Large intestine (tissue), 3 donors: Measurements from ENCODE around the gene SMG9. TPM values are rescaled to one million over a fixed set of nuclear protein-coding genes. Genes with fewer than 3 reads are reported as not detected.
A peak's percentile ranks its signal among the peaks of the same experiment; 100 is the strongest.
"Not testable (repeated sequence)": the region's sequence is repeated elsewhere in the genome, so short reads cannot be mapped to it uniquely, and the experiment has no call there.

Experiments
- DNase-seq, 2 donors: peaks; one replicate each; pipeline versions ENCODE4 v3.0.0 to v3.0.0-alpha.2; 2013
- H3K27ac ChIP-seq: one replicate; pipeline ENCODE4 v1.5.1; 2013; ENCODE audit warnings: low read length
- H3K27me3 ChIP-seq: 2 replicates; pipeline ENCODE4 v1.6.1; 2013; ENCODE audit warnings: low read length; ENCODE audit not compliant: control insufficient read depth, insufficient read depth
- H3K36me3 ChIP-seq: 2 replicates; pipeline ENCODE4 v1.6.1; 2013; ENCODE audit warnings: low read length; ENCODE audit not compliant: control insufficient read depth, insufficient read depth
- H3K4me1 ChIP-seq: one replicate; pipeline ENCODE4 v1.6.1; 2013; ENCODE audit warnings: low read length; ENCODE audit not compliant: control insufficient read depth, insufficient read depth
- H3K4me3 ChIP-seq: one replicate; pipeline ENCODE4 v1.5.1; 2013; ENCODE audit warnings: low read length
- H3K9me3 ChIP-seq: one replicate; pipeline ENCODE4 v1.6.1; 2013; ENCODE audit warnings: mild to moderate bottlenecking, low read depth, low read length, moderate library complexity; ENCODE audit not compliant: control insufficient read depth
- WGBS: methylation state at CpG from one replicate; pipeline ENCODE4 v1.1.5; 2013; ENCODE audit warnings: low lambda C conversion rate; ENCODE audit not compliant: insufficient coverage; 5-methylcytosine and 5-hydroxymethylcytosine counted together
- polyA plus RNA-seq: library from polyadenylated mRNA; unstranded; fragments of 120-200 nt; gene quantifications from one replicate; pipeline ENCODE4 v1.2.1, GENCODE V29; 2013

SMG9 gene
- polyA plus RNA-seq, 1 donor, result 36.2 TPM

DNA sequence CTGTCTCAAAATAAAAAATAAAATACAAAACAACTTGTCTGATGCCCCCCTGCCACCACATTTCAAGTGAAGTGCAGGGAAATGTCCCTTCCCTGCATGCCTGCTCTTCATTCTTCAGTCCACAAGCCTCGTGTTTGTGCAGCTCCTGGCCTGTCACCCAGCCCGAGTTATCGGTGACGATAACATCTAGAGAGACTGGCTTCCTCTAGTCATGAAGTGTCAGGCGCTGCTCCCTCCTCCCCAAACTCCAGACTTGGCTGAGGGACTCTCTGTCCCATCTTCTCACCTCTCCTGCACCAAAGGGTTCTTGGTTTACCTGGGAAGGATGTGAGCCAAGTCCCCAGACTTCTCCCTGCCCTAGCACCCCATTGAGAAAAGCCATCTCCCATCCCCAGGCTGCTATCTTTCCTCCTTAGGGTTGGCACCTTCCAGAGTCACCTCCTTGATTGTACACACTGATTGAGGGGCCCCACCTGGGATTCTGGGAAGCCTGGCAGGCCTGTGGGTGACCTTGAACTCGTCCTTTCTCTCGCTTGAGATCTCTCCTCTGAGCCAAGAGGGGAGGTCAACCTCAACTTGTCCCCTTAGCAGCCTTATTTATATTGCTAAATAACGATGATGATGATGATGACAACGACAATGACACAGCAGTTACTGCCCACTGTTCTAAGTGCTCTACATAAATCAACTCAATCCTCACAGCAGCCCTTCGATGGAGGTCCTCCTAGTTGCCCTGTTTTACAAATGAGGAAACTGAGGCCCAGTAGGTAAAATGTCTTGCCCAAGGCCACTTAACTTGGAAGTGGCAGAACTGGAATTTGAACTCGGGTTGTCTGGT is 71.7 kb downstream of the SMG9 start:
- no peaks in the 10 kb centered on the region for H3K9me3 ChIP-seq
- no peak overlapping the region for H3K27ac ChIP-seq
- no peak overlapping the region for H3K4me3 ChIP-seq
- no peaks in the 10 kb centered on the region for H3K36me3 ChIP-seq
- no peak for DNase-seq
- H3K27me3 ChIP-seq, result no peaks in the 10 kb centered on the region
- peaks cover 10% of the 10 kb centered on the region for H3K4me1 ChIP-seq
- WGBS, result no CpG with 5 or more reads among the region's 11 CpGs

DNA sequence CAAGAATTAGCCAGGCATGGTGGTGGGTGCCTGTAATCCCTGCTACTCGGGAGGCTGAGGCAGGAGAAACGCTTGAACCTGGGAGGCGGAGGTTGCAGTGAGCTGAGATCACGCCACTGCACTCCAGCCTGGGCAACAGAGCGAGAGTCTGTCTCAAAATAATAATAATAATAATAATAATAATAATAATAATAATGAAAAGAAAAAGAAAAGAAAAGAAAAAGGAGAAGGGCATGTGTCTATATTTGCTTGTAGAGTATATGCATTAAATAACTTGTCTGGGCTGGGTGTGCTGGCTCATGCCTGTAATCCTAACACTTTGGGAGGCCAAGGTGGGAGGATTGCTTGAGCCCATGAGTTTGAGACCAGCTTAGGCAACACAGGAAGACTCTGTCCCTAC is 72.5 kb downstream of the SMG9 start:
- H3K27ac ChIP-seq, DNase-seq, H3K9me3 ChIP-seq, H3K36me3 ChIP-seq, H3K4me3 ChIP-seq, H3K27me3 ChIP-seq: not testable (repeated sequence)
- no CpG with 5 or more reads among the region's 5 CpGs for WGBS
- peaks cover 10% of the 10 kb centered on the region for H3K4me1 ChIP-seq

DNA sequence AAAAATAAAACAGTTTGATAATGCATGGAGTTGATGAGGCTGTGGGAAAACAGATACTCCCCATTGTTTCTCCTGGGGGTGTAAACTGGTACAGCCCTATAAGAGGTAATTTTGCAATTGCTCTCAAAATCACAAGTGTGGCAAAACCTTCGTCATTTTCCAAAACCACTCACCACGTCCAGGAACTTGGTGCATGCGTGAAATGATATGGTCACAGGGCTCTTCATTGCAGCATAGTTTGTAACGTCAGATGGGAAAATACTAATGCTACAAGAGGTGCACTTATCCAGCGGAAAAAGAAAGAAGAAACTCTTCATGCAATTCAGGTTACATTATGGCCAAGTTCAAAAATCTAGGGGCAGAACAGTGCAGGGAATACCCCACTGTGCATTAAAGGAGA is 72.9 kb downstream of the SMG9 start:
- DNase-seq, result no peak
- Histone ChIP-seq H3K4me1 (peaks cover 10% of the 10 kb centered on the region), H3K27me3 (no peaks in the 10 kb centered on the region), H3K4me3 (no peak overlapping the region), H3K9me3 (no peaks in the 10 kb centered on the region), H3K27ac (no peak overlapping the region), H3K36me3 (no peaks in the 10 kb centered on the region)
- WGBS, result 95% methylated on average over 3 of the region's 5 CpGs

DNA sequence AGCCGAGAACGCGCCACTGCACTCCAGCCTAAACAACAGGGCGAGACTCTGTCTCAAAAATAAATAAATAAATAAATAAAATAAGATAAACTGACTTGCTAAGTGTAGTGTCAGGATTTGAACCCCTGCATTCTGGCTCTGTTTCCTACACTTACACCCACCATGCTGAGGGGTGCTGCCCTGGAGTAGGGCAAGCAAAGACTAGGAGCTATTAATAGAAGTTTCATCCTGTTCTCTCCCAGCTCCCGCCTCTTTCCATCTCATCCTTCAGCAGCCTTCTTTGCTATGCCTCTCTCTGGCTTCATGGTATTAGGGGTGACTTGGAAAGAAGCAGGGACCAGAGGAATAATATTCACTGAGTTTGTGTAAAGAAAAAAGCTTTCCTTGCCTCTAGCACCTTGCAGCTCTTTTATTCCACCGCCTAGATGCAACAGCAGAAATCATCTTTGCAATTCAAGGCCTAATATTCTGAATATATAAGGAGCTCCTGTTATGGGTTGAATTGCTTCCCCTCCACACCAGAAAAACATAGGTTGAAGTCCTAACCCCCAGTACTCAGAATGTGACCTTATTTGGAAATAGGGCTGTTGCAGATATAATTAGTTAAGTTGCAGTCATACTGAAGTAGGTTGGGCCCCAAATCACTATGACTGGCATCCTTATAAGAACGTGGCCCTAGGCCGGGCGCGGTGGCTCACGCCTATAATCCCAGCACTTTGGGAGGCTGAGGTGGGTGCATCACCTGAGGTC is 76.1 kb downstream of the SMG9 start:
- H3K27me3 ChIP-seq, result no peaks in the 10 kb centered on the region
- no peaks in the 10 kb centered on the region for H3K36me3 ChIP-seq
- H3K4me3 ChIP-seq, result no peak overlapping the region
- 100% methylated on average over 1 of the region's 11 CpGs for WGBS
- H3K27ac ChIP-seq, result peak overlapping the region; percentile 68
- no peaks in the 10 kb centered on the region for H3K9me3 ChIP-seq
- peak in 1 of 2 donors; percentile 54 for DNase-seq
- H3K4me1 ChIP-seq, result peaks cover 23% of the 10 kb centered on the region

Other genes starting within 250 kb of the SMG9 start
- 97.7 TPM for gene ETHE1, start 227.8 kb downstream of the SMG9 start, polyA plus RNA-seq
- 4.0 TPM for gene ZNF575, start 221.8 kb downstream of the SMG9 start, polyA plus RNA-seq
- gene XRCC1, start 179.4 kb downstream of the SMG9 start, polyA plus RNA-seq, result 47.4 TPM
- 16.4 TPM for gene PINLYP, start 179.2 kb downstream of the SMG9 start, polyA plus RNA-seq
- 11.5 TPM for gene IRGQ, start 158.8 kb downstream of the SMG9 start, polyA plus RNA-seq
- gene ZNF576, start 158.4 kb downstream of the SMG9 start, polyA plus RNA-seq, result 13.5 TPM
- gene SRRM5, start 142.9 kb downstream of the SMG9 start, polyA plus RNA-seq, result 1.5 TPM
- gene ZNF428, start 135.3 kb downstream of the SMG9 start, polyA plus RNA-seq, result 40.4 TPM
- 13.6 TPM for gene CADM4, start 115.1 kb downstream of the SMG9 start, polyA plus RNA-seq
- gene PLAUR, start 84.8 kb downstream of the SMG9 start, polyA plus RNA-seq, result 5.7 TPM
- gene IRGC, start 38.9 kb downstream of the SMG9 start, polyA plus RNA-seq, result 0.03 TPM
- 1.3 TPM for gene KCNN4, start 26.0 kb upstream of the SMG9 start, polyA plus RNA-seq
- 0.81 TPM for gene LYPD5, start 47.5 kb upstream of the SMG9 start, polyA plus RNA-seq
- gene ZNF283, start 72.4 kb upstream of the SMG9 start, polyA plus RNA-seq, result 15.8 TPM
- 10.4 TPM for gene ZNF404, start 129.0 kb upstream of the SMG9 start, polyA plus RNA-seq
- 17.7 TPM for gene ZNF45, start 180.3 kb upstream of the SMG9 start, polyA plus RNA-seq
- gene ZNF221, start 196.3 kb upstream of the SMG9 start, polyA plus RNA-seq, result 3.5 TPM
- 7.7 TPM for gene ZNF155, start 229.2 kb upstream of the SMG9 start, polyA plus RNA-seq
- gene ZNF230, start 248.0 kb upstream of the SMG9 start, polyA plus RNA-seq, result 5.7 TPM